ENCODE measurements around the gene MSRB3. TPM values are rescaled to one million over a fixed set of nuclear protein-coding genes. Genes with fewer than 3 reads are reported as not detected.

Gene MSRB3
- total and polyA plus RNA-seq, 2 of the 4 experiments (the other 2 are of a cell fraction), result 31.7 to 35.7 TPM

DNA sequence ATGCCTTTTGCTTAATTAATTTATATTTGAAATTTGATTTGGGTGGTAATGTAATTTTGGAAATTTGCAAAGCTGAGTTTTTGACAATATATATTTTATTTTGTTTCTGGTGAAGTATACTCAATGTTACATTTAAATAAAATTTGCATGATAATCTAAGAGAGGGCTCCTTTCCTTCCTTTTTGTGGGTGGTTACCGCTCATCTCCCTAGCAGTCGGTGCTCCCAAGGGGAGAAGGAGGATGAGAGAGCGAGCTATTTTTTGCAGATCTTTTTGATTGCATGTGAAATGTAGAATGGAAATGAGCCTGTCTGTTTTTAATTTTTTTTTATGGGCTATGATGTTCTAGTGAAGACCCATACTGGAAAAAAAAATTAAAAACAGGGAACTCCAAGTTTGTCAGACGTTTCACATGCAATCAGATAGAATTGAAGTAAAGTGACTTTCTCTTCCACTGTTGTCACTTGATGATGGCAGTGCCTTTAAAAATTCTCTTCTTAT lies 39.8 kb downstream of the MSRB3 start:
- H3K9me1 ChIP-seq (ENCODE audit: insufficient read depth, low read length), result no peaks in the 10 kb centered on the region
- H4K5ac ChIP-seq (ENCODE audit: low read depth, low read length), result no peak overlapping the region
- no peak overlapping the region for H2AFZ ChIP-seq (replicated peaks; ENCODE audit: low read length, poor library complexity)
- no peak overlapping the region for H3K14ac ChIP-seq (replicated peaks; ENCODE audit: low read depth, low read length)
- H2AK5ac ChIP-seq (ENCODE audit: low read depth, low read length), result no peak overlapping the region
- no peak overlapping the region for H2BK120ac ChIP-seq (ENCODE audit: low read depth, low read length)
- no peak overlapping the region for H3K18ac ChIP-seq (ENCODE audit: low read depth, low read length)
- in situ Hi-C loops (cut with MboI; ENCODE audit: low sequenced_read_pairs) (loop anchor here (10.0 to 25.0 kb wide), 2 partner anchors 369 to 507 kb away; partner anchors contain the start of gene HMGA2), intact Hi-C loops (cut with micrococcal nuclease) (no loop called here), dilution Hi-C loops (cut with HindIII; ENCODE audit: low sequenced_read_pairs, unreplicated experiment) (no loop called here)
- H4K20me1 ChIP-seq (ENCODE audit: insufficient read depth, low read length), result no peaks in the 10 kb centered on the region
- H4K91ac ChIP-seq (ENCODE audit: insufficient read depth, low read depth, low read length), result no peak overlapping the region
- H3K27me3 ChIP-seq (ENCODE audit: control insufficient read depth, insufficient read depth, low read length), result no peaks in the 10 kb centered on the region
- H3K4me3 ChIP-seq (ENCODE audit: insufficient read depth, low read depth, low read length), result no peak overlapping the region
- no CpG with 5 or more reads among the region's 4 CpGs for WGBS, 2 experiments (ENCODE audit: extremely low coverage in 2 of 2, insufficient read length in 1 of 2)
- H3K27ac ChIP-seq (ENCODE audit: insufficient read depth, low read length), result no peak overlapping the region
- H4K8ac ChIP-seq (ENCODE audit: low read depth in 2 of 2, low read length in 2 of 2), result no peak overlapping the region; a peak in 1 of 4 replicates
- H3K4me2 ChIP-seq (ENCODE audit: low read depth, low read length), result no peak overlapping the region
- ATAC-seq (ENCODE audit: low read depth), result no peak
- no peak overlapping the region for H2BK5ac ChIP-seq (ENCODE audit: low read depth, low read length, poor library complexity, severe bottlenecking)
- peaks cover 23 to 32% of the 10 kb centered on the region in 2 experiments for H3K79me1 ChIP-seq (ENCODE audit: low read depth in 1 of 2, low read length in 2 of 2)
- H3K56ac ChIP-seq (ENCODE audit: extremely low read depth, insufficient read depth, low read length), result no peak overlapping the region
- TF ChIP-seq MXI1 (IDR thresholded peaks at IDR 0.05; ENCODE audit: borderline replicate concordance, low read depth, low read length), result no peak
- no peak for TF ChIP-seq SMC3 (IDR thresholded peaks at IDR 0.05; ENCODE audit: low read depth, low read length)
- TF ChIP-seq MAFK (IDR thresholded peaks at IDR 0.05; ENCODE audit: low read depth, low read length), result no peak
- no peak for TF ChIP-seq MAZ (IDR thresholded peaks at IDR 0.05; ENCODE audit: borderline replicate concordance, low read depth, low read length)
- no peak for TF ChIP-seq RFX5 (IDR thresholded peaks at IDR 0.05; ENCODE audit: low read depth, low read length)
- TF ChIP-seq, protein P1, sequence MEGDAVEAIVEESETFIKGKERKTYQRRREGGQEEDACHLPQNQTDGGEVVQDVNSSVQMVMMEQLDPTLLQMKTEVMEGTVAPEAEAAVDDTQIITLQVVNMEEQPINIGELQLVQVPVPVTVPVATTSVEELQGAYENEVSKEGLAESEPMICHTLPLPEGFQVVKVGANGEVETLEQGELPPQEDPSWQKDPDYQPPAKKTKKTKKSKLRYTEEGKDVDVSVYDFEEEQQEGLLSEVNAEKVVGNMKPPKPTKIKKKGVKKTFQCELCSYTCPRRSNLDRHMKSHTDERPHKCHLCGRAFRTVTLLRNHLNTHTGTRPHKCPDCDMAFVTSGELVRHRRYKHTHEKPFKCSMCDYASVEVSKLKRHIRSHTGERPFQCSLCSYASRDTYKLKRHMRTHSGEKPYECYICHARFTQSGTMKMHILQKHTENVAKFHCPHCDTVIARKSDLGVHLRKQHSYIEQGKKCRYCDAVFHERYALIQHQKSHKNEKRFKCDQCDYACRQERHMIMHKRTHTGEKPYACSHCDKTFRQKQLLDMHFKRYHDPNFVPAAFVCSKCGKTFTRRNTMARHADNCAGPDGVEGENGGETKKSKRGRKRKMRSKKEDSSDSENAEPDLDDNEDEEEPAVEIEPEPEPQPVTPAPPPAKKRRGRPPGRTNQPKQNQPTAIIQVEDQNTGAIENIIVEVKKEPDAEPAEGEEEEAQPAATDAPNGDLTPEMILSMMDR (conservative IDR thresholded peaks at IDR 0.05; ENCODE audit: low read depth, low read length), result no peak
- TF ChIP-seq RAD21 (IDR thresholded peaks at IDR 0.05; ENCODE audit: low read length), result no peak
- TF ChIP-seq, protein P2, sequence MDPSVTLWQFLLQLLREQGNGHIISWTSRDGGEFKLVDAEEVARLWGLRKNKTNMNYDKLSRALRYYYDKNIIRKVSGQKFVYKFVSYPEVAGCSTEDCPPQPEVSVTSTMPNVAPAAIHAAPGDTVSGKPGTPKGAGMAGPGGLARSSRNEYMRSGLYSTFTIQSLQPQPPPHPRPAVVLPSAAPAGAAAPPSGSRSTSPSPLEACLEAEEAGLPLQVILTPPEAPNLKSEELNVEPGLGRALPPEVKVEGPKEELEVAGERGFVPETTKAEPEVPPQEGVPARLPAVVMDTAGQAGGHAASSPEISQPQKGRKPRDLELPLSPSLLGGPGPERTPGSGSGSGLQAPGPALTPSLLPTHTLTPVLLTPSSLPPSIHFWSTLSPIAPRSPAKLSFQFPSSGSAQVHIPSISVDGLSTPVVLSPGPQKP (IDR thresholded peaks at IDR 0.05; ENCODE audit: borderline replicate concordance, low read depth, low read length), result no peak
- TF ChIP-seq BHLHE40 (IDR thresholded peaks at IDR 0.05; ENCODE audit: low read depth, low read length), result no peak
- TF ChIP-seq CHD1 (IDR thresholded peaks at IDR 0.05; ENCODE audit: low read depth, low read length), result no peak
- no peak for TF ChIP-seq NFE2L2 (IDR thresholded peaks at IDR 0.05; ENCODE audit: low read depth, low read length)
- no peak for TF ChIP-seq CEBPB (IDR thresholded peaks at IDR 0.05; ENCODE audit: low read depth, low read length)
- TF ChIP-seq, protein P3, sequence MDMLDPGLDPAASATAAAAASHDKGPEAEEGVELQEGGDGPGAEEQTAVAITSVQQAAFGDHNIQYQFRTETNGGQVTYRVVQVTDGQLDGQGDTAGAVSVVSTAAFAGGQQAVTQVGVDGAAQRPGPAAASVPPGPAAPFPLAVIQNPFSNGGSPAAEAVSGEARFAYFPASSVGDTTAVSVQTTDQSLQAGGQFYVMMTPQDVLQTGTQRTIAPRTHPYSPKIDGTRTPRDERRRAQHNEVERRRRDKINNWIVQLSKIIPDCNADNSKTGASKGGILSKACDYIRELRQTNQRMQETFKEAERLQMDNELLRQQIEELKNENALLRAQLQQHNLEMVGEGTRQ (IDR thresholded peaks at IDR 0.05; ENCODE audit: low read depth, low read length), result no peak
- H3K36me3 ChIP-seq (ENCODE audit: control insufficient read depth, insufficient read depth, low read length), result peaks cover 2% of the 10 kb centered on the region; the same call in 1 of the 2 replicates
- CTCF ChIA-PET, result no interaction called here
- H2BK15ac ChIP-seq (ENCODE audit: low read depth, low read length), result no peak overlapping the region
- peaks cover 4% of the 10 kb centered on the region for H3K4me1 ChIP-seq (ENCODE audit: control insufficient read depth, insufficient read depth, low read length)
- no peak overlapping the region for H3K4ac ChIP-seq (ENCODE audit: low read depth, low read length)
- DNase-seq, result no peak
- no peak overlapping the region for H2BK20ac ChIP-seq (ENCODE audit: low read depth, low read length)
- no peak overlapping the region for H2AK9ac ChIP-seq (replicated peaks; ENCODE audit: low read depth, low read length, poor library complexity)
- no peaks in the 10 kb centered on the region for H3K9me3 ChIP-seq (ENCODE audit: control insufficient read depth, insufficient read depth, low read length)
- no TSS peak for BruUV-seq (replicated peaks)
- H3K9ac ChIP-seq (ENCODE audit: low read depth, low read length), result no peak overlapping the region
- no peak overlapping the region for H3K23ac ChIP-seq (ENCODE audit: low read depth, low read length)
- POLR2A ChIA-PET (ENCODE audit: unreplicated experiment), result no interaction called here

Data from IMR-90 (cell line).